Mesenchymal stem cell (in vitro differentiated cells and primary cell): ENCODE data around the gene LDAH.

Experiments
- DNase-seq: peaks from one replicate; pipeline ENCODE4 v3.0.0-alpha.2; 2013
- H2AFZ ChIP-seq: one replicate; pipeline ENCODE4 v1.6.1; 2013; ENCODE audit warnings: low read depth, mild to moderate bottlenecking, control low read depth, inconsistent platforms, low read length, moderate library complexity
- H2AK5ac ChIP-seq: 2 replicates; pipeline ENCODE4 v1.6.1; 2013; ENCODE audit warnings: low read length, moderate library complexity, mild to moderate bottlenecking, inconsistent platforms; ENCODE audit not compliant: severe bottlenecking
- H2BK120ac ChIP-seq: one replicate; pipeline ENCODE4 v1.6.1; 2013; ENCODE audit warnings: low read depth, mild to moderate bottlenecking, inconsistent platforms, low read length, moderate library complexity
- H2BK12ac ChIP-seq, 2 experiments: one replicate each; pipeline ENCODE4 v1.6.1; 2013; ENCODE audit warnings: inconsistent platforms in 2 of 2, low read length in 2 of 2, mild to moderate bottlenecking in 2 of 2, moderate library complexity in 2 of 2, control low read depth in 1 of 2
- H2BK15ac ChIP-seq: one replicate; pipeline ENCODE4 v1.6.1; 2013; ENCODE audit warnings: mild to moderate bottlenecking, low read depth, inconsistent platforms; ENCODE audit not compliant: poor library complexity, severe bottlenecking
- H2BK5ac ChIP-seq: 2 replicates; pipeline ENCODE4 v1.6.1; 2013; ENCODE audit warnings: low read depth, mild to moderate bottlenecking, low read length, control low read depth, inconsistent platforms; ENCODE audit not compliant: poor library complexity, severe bottlenecking
- H3K14ac ChIP-seq, 2 experiments: one replicate each; pipeline ENCODE4 v1.6.1; 2013; ENCODE audit warnings: inconsistent platforms in 2 of 2, low read length in 2 of 2, control low read depth in 1 of 2, mild to moderate bottlenecking in 1 of 2, moderate library complexity in 1 of 2
- H3K18ac ChIP-seq, 2 experiments: one replicate each; pipeline ENCODE4 v1.6.1; 2013; ENCODE audit warnings: inconsistent platforms in 2 of 2, low read length in 2 of 2, control low read depth in 1 of 2, low read depth in 1 of 2, mild to moderate bottlenecking in 1 of 2
- H3K23ac ChIP-seq, 2 experiments: one replicate each; pipeline ENCODE4 v1.6.1; 2013; ENCODE audit warnings: inconsistent platforms in 2 of 2, low read length in 2 of 2, mild to moderate bottlenecking in 2 of 2, moderate library complexity in 2 of 2, control low read depth in 1 of 2
- H3K27ac ChIP-seq: 2 replicates; pipeline ENCODE4 v1.5.1; 2013; ENCODE audit warnings: mild to moderate bottlenecking, moderate library complexity, low read length, control low read depth, inconsistent platforms; ENCODE audit not compliant: poor library complexity, severe bottlenecking
- H3K27me3 ChIP-seq, 2 experiments: 2 replicates each; pipeline versions ENCODE4 v1.6.1 to v1.7.0; 2013; ENCODE audit warnings: low read length in 2 of 2, mild to moderate bottlenecking in 2 of 2, moderate library complexity in 2 of 2, control low read depth in 1 of 2, inconsistent platforms in 1 of 2; ENCODE audit not compliant: control insufficient read depth in 1 of 2, insufficient read depth in 1 of 2
- H3K36me3 ChIP-seq, 2 experiments: 2 replicates each; pipeline versions ENCODE4 v1.6.1 to v1.7.0; 2013; ENCODE audit warnings: low read length in 2 of 2, control low read depth in 1 of 2, inconsistent platforms in 1 of 2, low read depth in 1 of 2, mild to moderate bottlenecking in 1 of 2; ENCODE audit not compliant: insufficient read depth in 2 of 2, control insufficient read depth in 1 of 2
- H3K4ac ChIP-seq, 2 experiments: one replicate each; pipeline ENCODE4 v1.6.1; 2013; ENCODE audit warnings: inconsistent platforms in 2 of 2, low read length in 2 of 2, mild to moderate bottlenecking in 2 of 2, moderate library complexity in 2 of 2, control low read depth in 1 of 2, low read depth in 1 of 2
- H3K4me1 ChIP-seq: 2 replicates; pipeline ENCODE4 v1.6.1; 2013; ENCODE audit warnings: low read depth, low read length, control low read depth; ENCODE audit not compliant: control insufficient read depth, insufficient read depth
- H3K4me2 ChIP-seq: 2 replicates; pipeline ENCODE4 v1.6.1; 2013; ENCODE audit warnings: low read length, mild to moderate bottlenecking, inconsistent platforms; ENCODE audit not compliant: poor library complexity, severe bottlenecking
- H3K4me3 ChIP-seq, 2 experiments: 2 replicates each; pipeline versions ENCODE4 v1.5.1 to v1.7.0; 2013; ENCODE audit warnings: low read length in 2 of 2, mild to moderate bottlenecking in 2 of 2, control low read depth in 1 of 2, low read depth in 1 of 2; ENCODE audit not compliant: insufficient read depth in 1 of 2
- H3K79me1 ChIP-seq: replicated peaks from 2 replicates; pipeline ENCODE4 v1.6.1; 2013; ENCODE audit warnings: mild to moderate bottlenecking, control low read depth, low read length, inconsistent platforms; ENCODE audit not compliant: poor library complexity, severe bottlenecking
- H3K9ac ChIP-seq: 2 replicates; pipeline ENCODE4 v1.7.0; 2013; ENCODE audit warnings: mild to moderate bottlenecking, low read length, moderate library complexity
- H3K9me3 ChIP-seq: 2 replicates; pipeline ENCODE4 v1.7.0; 2013; ENCODE audit warnings: mild to moderate bottlenecking, low read length; ENCODE audit not compliant: control insufficient read depth
- H4K8ac ChIP-seq: one replicate; pipeline ENCODE4 v1.6.1; 2013; ENCODE audit warnings: inconsistent platforms, mild to moderate bottlenecking, low read length, moderate library complexity
- H4K91ac ChIP-seq: one replicate; pipeline ENCODE4 v1.6.1; 2013; ENCODE audit warnings: mild to moderate bottlenecking, low read length, inconsistent platforms
- WGBS: methylation state at CpG from one replicate; pipeline ENCODE4 v1.1.7; 2013; ENCODE audit warnings: mixed read lengths; 5-methylcytosine and 5-hydroxymethylcytosine counted together

LDAH gene

DNA sequence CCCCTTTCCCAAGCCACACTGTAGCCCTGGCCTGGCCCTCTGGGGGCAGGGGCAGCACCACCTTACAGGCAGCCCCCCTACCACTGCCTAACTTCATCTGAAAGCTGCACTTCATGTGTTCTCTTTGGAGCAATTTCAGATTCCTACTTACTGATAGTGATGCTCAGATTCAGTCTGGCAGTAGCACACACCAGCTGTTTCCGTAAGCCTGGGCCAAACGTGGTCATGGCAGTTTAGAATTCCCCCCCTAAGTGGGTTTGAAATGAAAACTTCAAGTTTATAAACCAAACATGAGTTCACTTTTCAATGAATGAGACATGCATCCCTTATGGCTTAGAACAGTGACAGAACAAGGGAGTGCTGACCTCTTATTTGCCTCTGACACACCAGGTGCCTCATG is 126.5 kb downstream of the LDAH start:
- Histone ChIP-seq H3K14ac (no peak overlapping the region), H2BK12ac (no peak overlapping the region), H3K9ac (no peak overlapping the region), H3K79me1 (peaks cover 5% of the 10 kb centered on the region), H3K9me3 (no peaks in the 10 kb centered on the region), H3K4ac (no peak overlapping the region), H3K27ac (no peak overlapping the region), H3K4me3 (no peak overlapping the region), H3K23ac (no peak overlapping the region), H3K36me3 (peaks cover 7 to 35% of the 10 kb centered on the region in 2 experiments), H3K27me3 (no peaks in the 10 kb centered on the region), H2BK5ac (no peak overlapping the region), H3K4me2 (no peak overlapping the region), H3K4me1 (no peaks in the 10 kb centered on the region), H3K18ac (no peak overlapping the region), H2BK120ac (no peak overlapping the region), H2AK5ac (no peak overlapping the region), H2AFZ (no peak overlapping the region), H4K91ac (no peak overlapping the region), H4K8ac (peak overlapping the region; percentile 24), H2BK15ac (no peak overlapping the region)
- WGBS: 83% methylated on average over 2 of the region's 2 CpGs
- no peak for DNase-seq

DNA sequence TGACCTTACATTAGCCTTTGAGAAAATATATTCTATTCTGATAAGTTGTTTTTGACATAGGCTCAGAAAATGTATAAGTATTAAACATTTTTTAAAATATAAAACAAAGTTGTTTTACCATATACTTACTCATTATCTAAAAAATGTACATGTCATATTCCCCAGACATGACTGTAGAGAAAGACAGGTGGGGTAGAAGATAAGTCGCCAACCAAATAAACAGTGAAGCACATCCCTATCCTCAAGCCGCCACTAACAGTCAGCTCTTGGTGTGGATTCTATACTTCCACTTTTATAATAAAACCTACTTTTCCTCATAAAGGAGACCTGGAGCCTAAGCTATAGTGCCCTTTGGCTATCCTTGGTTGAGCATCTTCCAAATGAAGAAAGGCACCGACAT is 129.6 kb downstream of the LDAH start:
- WGBS: over 99% methylated on average over 3 of the region's 3 CpGs
- no peak overlapping the region for H2AFZ ChIP-seq

DNA sequence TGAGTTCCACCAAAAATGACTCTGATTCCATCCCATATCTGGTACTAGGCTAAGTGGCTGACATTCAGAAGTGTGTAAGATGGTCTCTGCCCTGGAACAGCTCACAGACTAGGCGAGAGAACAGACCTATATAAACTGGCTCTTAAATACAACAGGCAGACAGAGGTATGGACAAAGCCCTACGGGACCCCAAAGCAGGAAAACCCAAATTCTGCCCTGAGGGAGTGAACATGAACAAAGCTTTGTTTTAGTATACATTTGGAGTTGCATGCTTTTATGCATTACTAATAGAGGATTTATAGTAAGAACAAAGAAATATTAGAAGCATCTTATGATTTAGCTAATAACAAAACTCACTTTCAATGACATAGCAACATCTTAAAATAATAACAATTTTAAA is 130.8 kb downstream of the LDAH start:
- Histone ChIP-seq H3K4me1 (no peaks in the 10 kb centered on the region), H2BK15ac (no peak overlapping the region), H3K9me3 (no peaks in the 10 kb centered on the region), H3K23ac (no peak overlapping the region), H3K9ac (no peak overlapping the region), H4K8ac (peak overlapping the region; percentile 68), H3K79me1 (peaks cover 8% of the 10 kb centered on the region), H3K4me2 (no peak overlapping the region), H4K91ac (no peak overlapping the region), H2BK120ac (peak overlapping the region; percentile 59), H3K27ac (no peak overlapping the region), H2AFZ (no peak overlapping the region), H3K36me3 (peaks cover 11 to 24% of the 10 kb centered on the region in 2 experiments), H2BK5ac (no peak overlapping the region), H3K18ac (peak overlapping the region; percentile 63 to 70), H2BK12ac (peak overlapping the region in 1 of 2 experiments; percentile 90), H3K4me3 (no peak overlapping the region), H3K4ac (peak overlapping the region in 1 of 2 experiments; percentile 43), H3K14ac (no peak overlapping the region), H3K27me3 (no peaks in the 10 kb centered on the region), H2AK5ac (no peak overlapping the region)
- WGBS: 49% methylated on average over 2 of the region's 2 CpGs
- DNase-seq: no peak

More for the DNA sequence above, 129.6 kb downstream of the LDAH start:
- no peak overlapping the region for H2BK15ac ChIP-seq
- no peak overlapping the region for H3K23ac ChIP-seq
- peaks cover 8% of the 10 kb centered on the region for H3K79me1 ChIP-seq
- H3K18ac ChIP-seq: no peak overlapping the region
- no peak overlapping the region for H2BK5ac ChIP-seq
- no peak overlapping the region for H4K8ac ChIP-seq
- no peak overlapping the region for H3K27ac ChIP-seq
- H3K4me2 ChIP-seq: no peak overlapping the region
- no peak overlapping the region for H3K4ac ChIP-seq
- H3K9ac ChIP-seq: no peak overlapping the region
- H3K9me3 ChIP-seq: no peaks in the 10 kb centered on the region
- no peaks in the 10 kb centered on the region for H3K4me1 ChIP-seq
- DNase-seq: no peak
- no peak overlapping the region for H4K91ac ChIP-seq
- peaks cover 8 to 25% of the 10 kb centered on the region in 2 experiments for H3K36me3 ChIP-seq
- H3K4me3 ChIP-seq: no peak overlapping the region
- H2BK120ac ChIP-seq: no peak overlapping the region
- H3K14ac ChIP-seq: no peak overlapping the region
- no peak overlapping the region for H2AK5ac ChIP-seq
- no peak overlapping the region for H2BK12ac ChIP-seq
- no peaks in the 10 kb centered on the region for H3K27me3 ChIP-seq

DNA sequence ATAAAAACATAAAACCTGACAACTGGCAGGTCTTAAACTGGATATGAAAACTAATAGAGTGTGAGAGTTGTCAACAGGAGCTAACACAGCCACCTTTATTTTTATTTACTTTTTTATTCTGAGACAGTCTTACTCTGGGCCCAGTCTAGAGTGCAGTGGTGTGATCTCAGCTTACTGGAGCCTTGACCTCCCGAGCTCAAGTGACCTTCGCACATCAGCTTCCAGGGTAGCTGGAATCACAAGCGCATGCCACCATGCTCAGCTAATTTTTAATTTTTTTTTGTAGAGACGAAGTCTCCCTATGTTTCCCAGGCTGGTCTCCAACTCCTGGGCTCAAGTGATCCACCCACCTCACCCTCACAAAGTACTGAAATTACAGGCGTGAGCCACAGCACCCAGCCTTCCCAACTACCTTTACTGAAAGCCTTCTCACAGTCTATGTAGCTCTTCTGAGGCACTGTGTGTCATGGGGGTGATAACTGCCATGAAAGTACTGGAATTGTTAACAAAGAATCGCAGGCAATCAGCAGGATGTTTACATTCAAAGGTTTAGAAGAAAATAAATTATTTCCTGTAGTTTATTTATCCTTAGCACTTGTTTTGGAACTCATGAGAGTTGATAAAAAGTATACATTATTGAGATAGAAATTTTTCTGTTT is 131.7 kb downstream of the LDAH start:
- Histone ChIP-seq H2BK120ac (peak overlapping the region; percentile 64), H3K79me1 (peaks cover 6% of the 10 kb centered on the region), H3K18ac (no peak overlapping the region), H3K4me3 (no peak overlapping the region), H3K36me3 (peaks cover 12 to 30% of the 10 kb centered on the region in 2 experiments), H3K14ac (no peak overlapping the region), H3K27me3 (no peaks in the 10 kb centered on the region), H2BK12ac (no peak overlapping the region), H2AFZ (no peak overlapping the region), H4K8ac (no peak overlapping the region), H3K27ac (no peak overlapping the region), H3K4me2 (no peak overlapping the region), H2AK5ac (no peak overlapping the region), H3K9me3 (no peaks in the 10 kb centered on the region), H3K23ac (no peak overlapping the region), H4K91ac (no peak overlapping the region), H3K9ac (no peak overlapping the region), H2BK5ac (no peak overlapping the region), H3K4me1 (no peaks in the 10 kb centered on the region), H3K4ac (peak overlapping the region in 1 of 2 experiments; percentile 71), H2BK15ac (no peak overlapping the region)
- DNase-seq: peak; percentile 39
- WGBS: 64% methylated on average over 4 of the region's 6 CpGs
